HG03175 (cell line): Measurements from ENCODE around the gene CNOT6.
"Not testable (repeated sequence)": the region's sequence is repeated elsewhere in the genome, so short reads cannot be mapped to it uniquely, and the experiment has no call there.

Source experiments
- ATAC-seq: cut with Tn5 transposase; IDR thresholded peaks from one replicate; pipeline ENCODE4 v1.9.1; 2021; ENCODE audit warnings: mild to moderate bottlenecking, moderate library complexity; ENCODE audit not compliant: unreplicated experiment

Gene CNOT6

DNA sequence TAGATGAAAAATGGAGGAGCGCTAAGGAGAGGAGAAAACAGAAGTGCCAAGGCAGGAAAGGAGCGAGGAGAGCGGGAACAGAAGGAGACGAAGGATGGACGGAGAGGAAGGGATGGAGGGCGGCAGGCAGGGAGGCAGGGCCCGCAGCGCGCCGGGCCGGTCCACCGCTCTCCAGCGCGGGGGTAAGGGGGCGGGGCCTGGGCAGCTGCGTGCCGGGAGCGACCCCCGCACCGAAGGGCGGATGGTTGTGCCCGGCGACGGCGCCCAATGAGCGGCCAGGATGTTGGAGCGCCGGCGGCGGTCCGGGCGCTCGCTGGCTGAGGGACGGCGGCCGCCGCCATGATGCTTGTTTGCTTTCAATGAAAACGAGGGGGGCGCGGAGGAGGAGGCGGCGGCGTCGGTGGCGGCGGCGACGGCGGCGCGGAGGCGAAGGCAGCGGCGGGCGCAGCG lies at the start of gene CNOT6:
Gene CNOT6, plus strand, starts transcription at position 320 of the 450 bp plus-strand sequence. CDS start 34,898 bp downstream, outside the sequence.
- peak; percentile 91 for ATAC-seq

- ATAC-seq, result no peak
These were observed 39.4 kb upstream of the CNOT6 start for GRCh38 chr5:180454752-180455151.

- no peak for ATAC-seq
These were observed 38.3 kb upstream of the CNOT6 start for GRCh38 chr5:180455872-180456271.

- no peak for ATAC-seq
These were observed 37.4 kb upstream of the CNOT6 start for GRCh38 chr5:180456792-180457191.

DNA sequence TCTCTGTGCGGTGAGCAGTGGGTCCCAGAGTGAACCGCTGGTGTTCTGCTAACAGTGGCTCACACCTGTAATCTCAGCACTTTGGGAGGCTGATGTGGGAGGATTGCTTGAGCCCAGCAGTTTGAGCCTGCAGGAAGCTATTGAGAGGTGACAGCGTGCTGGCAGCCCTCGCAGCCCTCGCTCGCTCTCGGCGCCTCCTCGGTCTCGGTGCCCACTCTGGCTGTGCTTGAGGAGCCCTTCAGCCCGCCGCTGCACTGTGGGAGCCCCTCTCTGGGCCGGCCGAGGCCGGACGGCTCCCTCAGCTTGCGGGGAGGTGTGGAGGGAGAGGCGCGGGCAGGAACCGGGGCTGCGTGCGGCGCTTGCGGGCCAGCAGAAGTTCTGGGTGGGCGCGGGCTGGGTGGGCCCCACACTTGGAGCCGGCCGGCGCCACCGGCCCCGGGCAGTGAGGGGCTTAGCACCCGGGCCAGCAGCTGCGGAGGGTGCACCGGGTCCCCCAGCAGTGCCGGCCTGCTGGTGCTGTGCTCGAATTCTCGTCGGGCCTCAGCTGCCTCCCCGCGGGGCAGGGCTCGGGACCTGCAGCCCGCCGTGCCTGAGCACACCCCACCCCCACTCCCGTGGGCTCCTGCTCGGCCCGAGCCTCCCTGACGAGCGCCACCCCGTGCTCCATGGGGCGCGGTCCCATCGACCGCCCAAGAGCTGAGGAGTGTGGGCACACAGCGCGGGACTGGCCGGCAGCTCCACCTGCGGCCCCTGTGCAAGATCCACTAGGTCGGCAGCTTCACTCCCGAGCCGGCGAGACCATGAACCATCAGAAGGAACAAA lies 35.1 kb upstream of the CNOT6 start:
- not testable (repeated sequence) for ATAC-seq

GRCh38 chr5:180459674-180460142 lies 34.5 kb upstream of the CNOT6 start:
- ATAC-seq, result not testable (repeated sequence)

DNA sequence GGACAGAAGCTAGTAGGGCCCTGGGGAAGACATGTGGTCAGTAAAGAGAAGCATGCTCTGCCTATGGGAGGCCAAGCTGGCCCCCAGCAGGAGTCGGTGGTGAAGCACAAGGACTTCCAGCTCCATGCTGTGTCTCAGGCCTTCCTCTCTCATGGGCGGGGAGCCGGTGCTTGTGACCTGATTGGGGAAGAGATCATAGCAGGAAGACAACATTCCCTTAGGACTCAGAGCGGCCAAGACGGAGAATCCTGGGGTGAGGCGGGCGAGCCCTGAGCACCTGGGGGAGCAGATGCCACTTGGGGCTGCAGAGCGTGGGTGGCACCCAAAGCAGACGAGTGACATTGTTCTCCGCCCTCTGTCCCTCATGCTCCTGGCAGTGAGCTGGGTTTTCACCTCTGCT lies 33.3 kb upstream of the CNOT6 start:
- ATAC-seq, result no peak

DNA sequence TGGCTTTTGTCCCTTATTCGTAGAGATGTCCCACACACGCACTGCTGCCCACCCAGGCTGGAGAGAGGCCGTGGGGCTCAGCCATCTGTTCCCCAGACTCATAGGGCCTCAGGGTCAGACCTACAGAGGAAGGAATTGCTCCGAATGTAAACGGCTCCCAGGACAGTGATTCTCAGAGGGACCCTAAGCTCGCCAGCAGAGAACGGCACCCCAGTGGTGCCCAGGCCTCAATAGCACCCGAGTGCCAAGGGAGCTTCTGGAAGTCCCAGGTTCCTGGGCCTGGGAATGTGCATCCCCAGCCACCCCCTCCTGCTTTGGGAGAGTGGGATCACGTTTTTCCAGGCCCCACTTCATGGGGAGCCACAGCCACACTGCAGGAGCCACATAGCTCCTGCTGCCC lies 32.9 kb upstream of the CNOT6 start:
- ATAC-seq, result no peak

DNA sequence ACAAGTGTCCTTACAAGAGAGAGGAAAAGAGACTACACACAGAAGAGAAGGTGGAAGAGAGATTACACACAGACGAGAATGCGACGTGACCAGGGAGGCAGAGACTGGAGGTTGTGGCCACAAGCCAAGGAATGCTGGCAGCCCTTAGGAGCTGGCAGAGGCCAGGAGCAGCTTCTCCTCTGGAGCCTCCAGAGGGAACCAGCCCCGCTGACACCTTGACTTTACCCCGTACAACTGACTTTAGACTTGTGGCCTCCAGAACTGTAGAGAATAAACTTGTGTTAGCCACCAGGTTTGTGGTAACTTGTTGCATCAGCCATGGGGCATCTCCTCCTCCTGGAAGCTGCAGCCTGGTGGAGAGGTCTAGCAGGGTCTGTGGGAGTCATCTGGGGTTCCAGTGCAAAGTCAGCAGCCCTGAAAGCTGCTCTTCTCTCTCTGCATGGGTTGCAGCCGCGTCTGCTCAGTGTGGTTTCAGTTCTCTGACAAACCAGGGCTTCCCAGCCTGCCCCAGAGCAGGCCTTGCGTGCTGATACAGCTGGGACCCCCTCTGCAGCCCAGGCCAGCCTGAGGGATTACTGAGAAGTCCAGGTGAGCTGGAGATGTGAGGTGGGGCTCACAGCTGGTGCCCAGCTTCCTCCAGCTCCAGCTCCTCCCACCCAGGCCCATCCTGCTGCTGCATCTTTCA lies 30.8 kb upstream of the CNOT6 start:
- ATAC-seq, result no peak

DNA sequence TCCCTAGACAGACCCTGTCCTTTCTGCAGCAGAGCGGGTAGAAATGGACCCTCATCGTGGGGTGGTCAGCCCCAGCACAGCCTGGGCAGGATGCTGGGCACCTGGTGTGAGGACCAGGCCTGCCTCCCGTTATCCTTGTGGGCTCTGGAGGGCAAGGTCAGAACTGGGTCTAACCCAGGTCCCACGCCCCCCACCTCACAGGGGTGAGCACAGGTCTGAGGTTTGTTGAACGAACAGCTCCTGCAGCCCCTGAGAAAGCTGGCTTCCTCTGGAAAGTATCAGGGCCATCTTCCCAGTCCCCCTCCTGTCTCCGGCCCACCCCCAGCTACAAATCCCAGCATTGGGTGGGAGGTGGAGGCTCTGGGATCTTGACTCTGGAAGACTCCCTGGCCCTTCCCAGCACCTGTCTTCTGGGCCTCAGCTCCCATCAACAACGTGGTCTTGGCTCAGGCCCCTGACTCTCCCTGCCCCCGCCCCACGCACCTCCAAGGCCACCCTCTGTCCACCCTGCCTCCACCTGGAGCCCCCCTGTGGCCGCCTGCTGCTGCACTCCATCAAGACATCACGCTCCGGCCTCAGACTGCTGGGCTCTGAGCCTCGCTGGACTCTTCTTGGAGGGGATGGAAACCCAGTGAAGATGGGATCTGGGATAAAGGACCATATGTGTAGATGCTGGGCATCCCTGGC lies 30.1 kb upstream of the CNOT6 start:
- no peak for ATAC-seq

- no peak for ATAC-seq
These were observed 29.6 kb upstream of the CNOT6 start for GRCh38 chr5:180464603-180464970.

DNA sequence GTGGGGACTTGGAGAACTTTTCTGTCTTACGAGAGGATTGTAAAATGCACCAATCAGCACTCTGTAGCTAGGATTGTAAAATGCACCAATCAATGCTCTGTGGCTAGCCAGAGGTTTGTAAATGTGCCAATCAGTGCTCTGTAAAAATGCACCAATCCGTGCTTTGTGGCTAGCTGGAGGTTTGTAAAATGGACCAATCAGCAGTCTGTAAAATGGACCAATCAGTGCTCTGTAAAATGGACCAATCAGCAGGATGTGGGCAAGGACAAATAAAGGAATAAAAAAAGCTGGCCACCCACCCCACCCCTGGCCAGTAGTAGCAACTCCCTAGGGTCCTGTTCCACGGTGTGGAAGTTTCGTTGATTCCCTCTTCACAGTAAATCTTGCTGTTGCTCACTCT lies 29.1 kb upstream of the CNOT6 start:
- ATAC-seq, result not testable (repeated sequence)

GRCh38 chr5:180466316-180466715 lies 27.9 kb upstream of the CNOT6 start:
- no peak for ATAC-seq

GRCh38 chr5:180467028-180467975 lies 26.9 kb upstream of the CNOT6 start:
- no peak for ATAC-seq

GRCh38 chr5:180467989-180468731 lies 26.0 kb upstream of the CNOT6 start:
- ATAC-seq, result no peak

- ATAC-seq, result no peak
These were observed 25.2 kb upstream of the CNOT6 start for GRCh38 chr5:180468732-180469585.

GRCh38 chr5:180469586-180469865 lies 24.7 kb upstream of the CNOT6 start:
- no peak for ATAC-seq

DNA sequence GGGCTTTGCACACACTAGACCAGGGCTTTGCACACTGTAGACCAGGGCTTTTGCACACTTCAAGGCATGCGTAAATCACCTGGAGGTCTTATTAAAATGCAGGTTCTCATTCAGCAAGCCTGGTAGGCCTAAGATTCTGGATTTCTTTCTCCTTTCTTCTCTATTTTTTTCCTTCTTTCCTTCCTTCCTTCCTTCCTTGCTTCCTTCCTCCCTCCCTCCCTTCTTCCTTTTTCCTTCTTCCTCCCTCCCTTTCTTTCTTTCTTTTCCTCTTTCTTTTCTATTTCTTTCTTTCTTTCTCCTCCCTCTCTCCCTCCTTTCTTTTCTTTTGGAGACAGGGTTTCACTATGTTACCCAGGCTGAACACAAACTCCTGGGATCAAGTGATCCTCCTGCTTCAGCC lies 24.3 kb upstream of the CNOT6 start:
- no peak for ATAC-seq

- no peak for ATAC-seq
These were observed 23.8 kb upstream of the CNOT6 start for GRCh38 chr5:180470361-180470760.
